Cardiac muscle cell (in vitro differentiated cells and primary cell): Measurements from ENCODE around the gene MIER2. TPM values are rescaled to one million over a fixed set of nuclear protein-coding genes. Genes with fewer than 3 reads are reported as not detected.
"Not testable (repeated sequence)": the region's sequence is repeated elsewhere in the genome, so short reads cannot be mapped to it uniquely, and the experiment has no call there.

Source experiments
- DNase-seq, 2 donors: peaks; one replicate each; pipeline versions ENCODE4 v3.0.0 to v3.0.0-alpha.2; 2010 to 2017; ENCODE audit warnings: low read depth in 1 of 2, low spot score in 1 of 2
- H3K27ac ChIP-seq: fragments of 200-600 bp; sonication (generic); 2 replicates; pipeline ENCODE4 v1.5.1; 2016
- H3K27me3 ChIP-seq: fragments of 200-600 bp; sonication (generic); 2 replicates; pipeline ENCODE4 v1.6.0; 2016; ENCODE audit warnings: control low read depth
- H3K36me3 ChIP-seq: fragments of 200-600 bp; sonication (generic); 2 replicates; pipeline ENCODE4 v1.5.1; 2016; ENCODE audit warnings: control low read depth
- H3K4me1 ChIP-seq: fragments of 200-600 bp; sonication (generic); 2 replicates; pipeline ENCODE4 v1.8.1; 2017; ENCODE audit warnings: low read depth, mild to moderate bottlenecking, mixed run types
- H3K4me3 ChIP-seq: fragments of 200-600 bp; sonication (generic); 2 replicates; pipeline ENCODE4 v1.5.1; 2016; ENCODE audit warnings: mild to moderate bottlenecking
- H3K9me3 ChIP-seq: fragments of 200-600 bp; sonication (generic); 2 replicates; pipeline ENCODE4 v1.5.1; 2017; ENCODE audit warnings: low read depth, mild to moderate bottlenecking, control low read depth
- CTCF ChIP-seq: IDR thresholded peaks from 2 replicates; pipeline ENCODE4 v1.5.1; 2012; ENCODE audit warnings: low read depth, mild to moderate bottlenecking, low read length
- polyA plus RNA-seq: library from polyadenylated mRNA; unstranded; fragments of >200 nt; fragmentation: Nextera tagmentation; extraction: Ambion mirVana; gene quantifications from 2 replicates; pipeline ENCODE4 v1.2.1, GENCODE V29; 2016
- total RNA-seq: library from RNA; depleted of rRNA; stranded (reverse); fragments of >200 nt; gene quantifications from 2 replicates; pipeline ENCODE4 v1.2.3, GENCODE V29; 2016

The MIER2 gene
- total and polyA plus RNA-seq, 2 experiments from 2014 or later, result 32.7 to 47.8 TPM

- no peaks in the 10 kb centered on the region for H3K4me1 ChIP-seq
- H3K27ac ChIP-seq, result no peak overlapping the region
- no peak for DNase-seq
- no peaks in the 10 kb centered on the region for H3K36me3 ChIP-seq
- TF ChIP-seq CTCF, result no peak
- no peaks in the 10 kb centered on the region for H3K27me3 ChIP-seq
- H3K9me3 ChIP-seq, result no peaks in the 10 kb centered on the region
- no peak overlapping the region for H3K4me3 ChIP-seq
These were observed 17.6 kb upstream of the MIER2 start for GRCh38 chr19:362154-362553.

- DNase-seq, result no peak
- no peak for TF ChIP-seq CTCF
- H3K27me3 ChIP-seq, result no peaks in the 10 kb centered on the region
- H3K36me3 ChIP-seq, result no peaks in the 10 kb centered on the region
- H3K4me1 ChIP-seq, result no peaks in the 10 kb centered on the region
- no peaks in the 10 kb centered on the region for H3K9me3 ChIP-seq
- no peak overlapping the region for H3K27ac ChIP-seq
- no peak overlapping the region for H3K4me3 ChIP-seq
These were observed 15.0 kb upstream of the MIER2 start for GRCh38 chr19:359653-359925.

GRCh38 chr19:355536-355935 is 10.9 kb upstream of the MIER2 start:
- H3K27ac ChIP-seq, H3K4me1 ChIP-seq, DNase-seq, H3K27me3 ChIP-seq, H3K4me3 ChIP-seq, H3K36me3 ChIP-seq, H3K9me3 ChIP-seq: not testable (repeated sequence)

GRCh38 chr19:355134-355533 is 10.5 kb upstream of the MIER2 start:
- DNase-seq, result no peak
- Histone ChIP-seq H3K4me1 (no peaks in the 10 kb centered on the region), H3K4me3 (no peak overlapping the region), H3K36me3 (no peaks in the 10 kb centered on the region), H3K27ac (no peak overlapping the region), H3K9me3 (no peaks in the 10 kb centered on the region), H3K27me3 (no peaks in the 10 kb centered on the region)
- no peak for TF ChIP-seq CTCF

- DNase-seq, result no peak
- Histone ChIP-seq H3K36me3 (no peaks in the 10 kb centered on the region), H3K27me3 (no peaks in the 10 kb centered on the region), H3K4me1 (no peaks in the 10 kb centered on the region), H3K4me3 (no peak overlapping the region), H3K27ac (no peak overlapping the region), H3K9me3 (no peaks in the 10 kb centered on the region)
- no peak for TF ChIP-seq CTCF
These were observed 7.5 kb upstream of the MIER2 start for GRCh38 chr19:351976-352625.

GRCh38 chr19:347946-348861 is 3.6 kb upstream of the MIER2 start:
- TF ChIP-seq CTCF, result peak; percentile 13

More at GRCh38 chr19:347946-348861, 3.6 kb upstream of the MIER2 start:
- Histone ChIP-seq H3K27me3 (no peaks in the 10 kb centered on the region), H3K27ac (no peak overlapping the region), H3K36me3 (no peaks in the 10 kb centered on the region), H3K9me3 (no peaks in the 10 kb centered on the region), H3K4me3 (no peak overlapping the region), H3K4me1 (peaks cover 5% of the 10 kb centered on the region)
- no peak for DNase-seq
